GM19372 (cell line): ENCODE data around the gene FOXRED2.
"Not testable (repeated sequence)": the region's sequence is repeated elsewhere in the genome, so short reads cannot be mapped to it uniquely, and the experiment has no call there.

Source experiments
- ATAC-seq: cut with Tn5 transposase; IDR thresholded peaks from one replicate; pipeline ENCODE4 v1.9.1; 2021; ENCODE audit warnings: mild to moderate bottlenecking, low read depth, moderate library complexity; ENCODE audit not compliant: unreplicated experiment

The FOXRED2 gene

GRCh38 chr22:36452978-36453607 lies 53.7 kb downstream of the FOXRED2 start:
- not testable (repeated sequence) for ATAC-seq

GRCh38 chr22:36452250-36452977 lies 54.4 kb downstream of the FOXRED2 start:
- no peak for ATAC-seq

DNA sequence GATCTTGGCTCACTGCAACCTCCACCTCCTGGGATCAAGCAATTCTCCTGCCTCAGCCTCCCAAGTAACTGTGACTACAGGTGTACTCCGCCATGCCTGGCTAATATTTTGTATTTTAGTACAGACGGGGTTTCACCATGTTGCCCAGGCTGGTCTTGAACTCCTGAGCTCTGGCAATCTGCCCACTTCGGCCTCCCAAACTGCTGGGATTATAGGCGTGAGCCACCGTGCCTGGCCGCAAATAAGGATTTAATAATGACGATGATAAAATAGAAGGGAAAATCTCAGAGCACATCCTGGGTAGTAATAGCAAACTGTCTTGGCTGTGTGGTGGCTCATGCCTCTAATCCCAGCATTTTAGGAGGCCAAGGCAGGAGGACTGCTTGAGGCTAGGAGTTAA lies 55.9 kb downstream of the FOXRED2 start:
- ATAC-seq = not testable (repeated sequence)

- ATAC-seq = no peak
Measured at GRCh38 chr22:36449596-36450175, 57.2 kb downstream of the FOXRED2 start.

- ATAC-seq = no peak
Measured at GRCh38 chr22:36447632-36448031, 59.2 kb downstream of the FOXRED2 start.

- ATAC-seq = no peak
Measured at GRCh38 chr22:36445158-36445668, 61.6 kb downstream of the FOXRED2 start.

- no peak for ATAC-seq
Measured at GRCh38 chr22:36443198-36443770, 63.6 kb downstream of the FOXRED2 start.

DNA sequence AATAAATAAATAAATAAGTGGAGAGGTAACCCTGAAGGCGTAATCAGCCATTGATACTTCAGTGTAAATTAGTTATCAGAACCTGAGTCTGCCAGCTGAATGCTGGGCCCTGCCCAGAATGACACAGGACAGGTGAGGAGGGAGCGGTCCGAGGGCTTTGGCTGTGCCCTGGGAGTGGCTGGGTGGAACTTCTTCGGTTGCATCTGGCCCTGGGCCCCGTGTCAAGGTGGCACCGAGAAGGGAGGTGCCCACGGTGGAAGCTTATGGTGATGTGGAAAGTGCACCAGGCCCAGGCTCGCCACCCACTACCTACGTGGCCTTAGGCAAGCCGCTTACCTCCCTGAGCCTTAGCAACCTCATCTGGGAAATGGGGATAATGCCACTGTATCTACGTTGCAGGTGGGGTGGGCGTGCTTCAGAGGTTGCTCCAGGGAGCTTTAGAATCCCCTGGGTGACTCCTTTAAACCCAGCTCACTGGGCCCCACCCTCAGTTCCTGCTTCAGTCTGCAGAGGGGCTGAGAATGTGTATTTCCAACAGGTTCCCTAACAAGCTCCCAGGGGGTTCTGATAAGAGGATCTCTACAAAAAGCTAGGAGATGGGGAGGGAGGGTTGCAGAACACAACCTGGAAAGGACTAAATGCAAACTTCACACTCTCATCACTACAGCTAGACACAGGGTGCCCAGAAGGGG lies 64.2 kb downstream of the FOXRED2 start:
- no peak for ATAC-seq

GRCh38 chr22:36440429-36441002 lies 66.3 kb downstream of the FOXRED2 start:
- ATAC-seq = no peak

DNA sequence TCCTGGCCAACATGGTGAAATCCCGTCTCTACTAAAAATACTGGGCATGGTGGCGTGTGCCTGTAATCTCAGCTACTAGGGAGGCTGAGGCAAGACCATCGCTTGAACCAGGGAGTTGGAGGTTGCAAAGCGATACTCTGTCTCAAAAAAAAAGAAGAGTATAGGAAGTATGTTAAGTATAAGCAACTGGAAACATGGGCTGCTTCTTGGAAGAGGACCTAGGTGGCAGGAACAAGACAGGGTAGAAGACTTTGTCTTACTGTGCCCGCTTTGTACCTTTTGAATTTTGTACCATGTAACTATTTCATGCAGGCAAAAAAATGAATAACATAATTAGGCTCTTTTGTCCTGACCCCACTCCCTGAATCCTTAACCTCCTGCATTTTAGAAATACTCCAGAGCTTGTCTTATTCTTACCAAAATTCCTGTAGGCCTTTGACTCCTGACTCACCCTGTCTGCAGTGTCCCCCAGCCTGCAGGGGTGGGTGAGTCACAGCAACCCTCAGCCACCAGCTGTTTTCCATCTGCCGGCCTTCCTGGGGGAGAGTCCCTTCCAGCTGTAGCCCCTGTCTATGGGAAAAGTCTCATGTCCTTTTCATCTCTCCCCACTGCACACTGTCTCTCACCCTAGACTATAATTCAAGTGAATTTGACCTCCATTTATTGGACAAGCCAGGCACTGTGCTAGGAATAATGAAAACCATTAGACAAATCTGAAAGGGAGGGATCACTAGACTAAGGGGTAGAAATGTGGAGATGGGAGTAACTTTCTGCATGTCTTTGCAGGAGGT lies 67.2 kb downstream of the FOXRED2 start:
- no peak for ATAC-seq
